ENCODE results near the gene FTO. TPM values are rescaled to one million over a fixed set of nuclear protein-coding genes. Genes with fewer than 3 reads are reported as not detected.

The FTO gene
- total RNA-seq, 1 donor from 2014 or later, result 110 TPM

GRCh38 chr16:54125751-54126655, 422.0 kb downstream of the FTO start:
- Mint-ChIP-seq H3K4me3 (no peak overlapping the region), H3K4me1 (peaks cover 10% of the 10 kb centered on the region), H3K27ac (no peak overlapping the region), H3K9me3 (peaks cover 5% of the 10 kb centered on the region), H3K27me3 (ENCODE audit: insufficient read depth, low read depth) (peaks cover 3% of the 10 kb centered on the region), H3K36me3 (no peaks in the 10 kb centered on the region)
- no peak for DNase-seq (ENCODE audit: low spot score)
- Histone ChIP-seq H4K20me1 (ENCODE audit: low read depth) (no peaks in the 10 kb centered on the region), H3K9ac (no peak overlapping the region), H3F3A (ENCODE audit: low read depth) (no peaks in the 10 kb centered on the region), H3K27me3 (no peaks in the 10 kb centered on the region), H2AFZ (replicated peaks) (no peak overlapping the region), H3K36me3 (no peaks in the 10 kb centered on the region), H3K9me3 (ENCODE audit: low read depth) (no peaks in the 10 kb centered on the region), H3K27ac (no peak overlapping the region), H3K4me1 (no peaks in the 10 kb centered on the region), H3K79me2 (ENCODE audit: low read depth) (no peaks in the 10 kb centered on the region), H3K4me3 (no peak overlapping the region), H3K4me2 (no peak overlapping the region)
- TF ChIP-seq EZH2phosphoT487 (IDR thresholded peaks at IDR 0.05), result no peak
- TF ChIP-seq EZH2 (IDR thresholded peaks at IDR 0.05), result no peak
- no peak for TF ChIP-seq CTCF (IDR thresholded peaks at IDR 0.05)

GRCh38 chr16:54126907-54127306, 423.0 kb downstream of the FTO start:
- Histone ChIP-seq H3K9me3 (ENCODE audit: low read depth) (no peaks in the 10 kb centered on the region), H3K4me3 (no peak overlapping the region), H3K79me2 (ENCODE audit: low read depth) (no peaks in the 10 kb centered on the region), H3K27me3 (no peaks in the 10 kb centered on the region), H3K27ac (no peak overlapping the region), H4K20me1 (ENCODE audit: low read depth) (no peaks in the 10 kb centered on the region), H3K4me1 (no peaks in the 10 kb centered on the region), H3K9ac (no peak overlapping the region), H3K4me2 (no peak overlapping the region), H3F3A (ENCODE audit: low read depth) (no peaks in the 10 kb centered on the region), H2AFZ (replicated peaks) (no peak overlapping the region), H3K36me3 (no peaks in the 10 kb centered on the region)
- Mint-ChIP-seq H3K27me3 (ENCODE audit: insufficient read depth, low read depth) (peaks cover 8% of the 10 kb centered on the region), H3K27ac (no peak overlapping the region), H3K4me3 (no peak overlapping the region), H3K4me1 (peaks cover 10% of the 10 kb centered on the region), H3K36me3 (no peaks in the 10 kb centered on the region), H3K9me3 (peaks cover 5% of the 10 kb centered on the region)
- DNase-seq (ENCODE audit: low spot score), result no peak
- TF ChIP-seq CTCF (IDR thresholded peaks at IDR 0.05) (no peak), EZH2 (IDR thresholded peaks at IDR 0.05) (no peak), EZH2phosphoT487 (IDR thresholded peaks at IDR 0.05) (no peak)

GRCh38 chr16:54128629-54129234, 424.8 kb downstream of the FTO start:
- H3K36me3 Mint-ChIP-seq, result no peaks in the 10 kb centered on the region

More at GRCh38 chr16:54128629-54129234, 424.8 kb downstream of the FTO start:
- H3K4me3 Mint-ChIP-seq, result no peak overlapping the region
- Histone ChIP-seq H3K9ac (no peak overlapping the region), H3F3A (ENCODE audit: low read depth) (no peaks in the 10 kb centered on the region), H2AFZ (replicated peaks) (no peak overlapping the region), H3K9me3 (ENCODE audit: low read depth) (no peaks in the 10 kb centered on the region), H3K36me3 (no peaks in the 10 kb centered on the region), H3K27me3 (no peaks in the 10 kb centered on the region), H3K27ac (no peak overlapping the region), H3K4me2 (no peak overlapping the region), H3K79me2 (ENCODE audit: low read depth) (no peaks in the 10 kb centered on the region), H3K4me3 (no peak overlapping the region), H3K4me1 (no peaks in the 10 kb centered on the region), H4K20me1 (ENCODE audit: low read depth) (no peaks in the 10 kb centered on the region)
- peaks cover 9% of the 10 kb centered on the region for H3K27me3 Mint-ChIP-seq (ENCODE audit: insufficient read depth, low read depth)
- peaks cover 10% of the 10 kb centered on the region for H3K4me1 Mint-ChIP-seq
- no peak for DNase-seq (ENCODE audit: low spot score)
- peaks cover 5% of the 10 kb centered on the region for H3K9me3 Mint-ChIP-seq
- TF ChIP-seq EZH2phosphoT487 (IDR thresholded peaks at IDR 0.05) (no peak), CTCF (IDR thresholded peaks at IDR 0.05) (no peak), EZH2 (IDR thresholded peaks at IDR 0.05) (no peak)
- no peak overlapping the region for H3K27ac Mint-ChIP-seq
